RWPE2 (cell line): ENCODE data around the gene CCDC201.

Experiments used
- ATAC-seq: fragments of 200-7000 bp; cut with Tn5 transposase; 3 replicates; pipeline ENCODE4 v1.9.1; 2021; ENCODE audit warnings: low read depth
- DNase-seq: peaks from one replicate; pipeline ENCODE4 v3.0.0-alpha.2; 2020; ENCODE audit warnings: low spot score
- H3K27ac ChIP-seq: fragments of 450-650 bp; 2 replicates; pipeline ENCODE4 v1.5.1; 2017; ENCODE audit warnings: mild to moderate bottlenecking; ENCODE audit not compliant: poor library complexity, severe bottlenecking
- H3K27me3 ChIP-seq: fragments of 250-450 bp; sonication (Bioruptor Pico); 2 replicates; pipeline ENCODE4 v1.5.1; 2021; ENCODE audit warnings: mild to moderate bottlenecking, moderate library complexity; ENCODE audit not compliant: insufficient read depth, poor library complexity, severe bottlenecking
- H3K36me3 ChIP-seq: fragments of 250-450 bp; sonication (Bioruptor Pico); 2 replicates; pipeline ENCODE4 v1.5.1; 2020; ENCODE audit warnings: low read depth, mild to moderate bottlenecking, moderate library complexity
- H3K4me1 ChIP-seq: fragments of 250-450 bp; sonication (Bioruptor Pico); 2 replicates; pipeline ENCODE4 v1.5.1; 2021; ENCODE audit warnings: mild to moderate bottlenecking, moderate library complexity; ENCODE audit not compliant: insufficient read depth, poor library complexity, severe bottlenecking
- H3K4me3 ChIP-seq: fragments of 250-450 bp; sonication (Bioruptor Pico); 2 replicates; pipeline ENCODE4 v1.5.1; 2021; ENCODE audit warnings: mild to moderate bottlenecking, moderate library complexity; ENCODE audit not compliant: severe bottlenecking
- H3K9me3 ChIP-seq: fragments of 250-450 bp; sonication (Bioruptor Pico); 2 replicates; pipeline ENCODE4 v1.5.1; 2021; ENCODE audit warnings: mild to moderate bottlenecking, moderate library complexity; ENCODE audit not compliant: severe bottlenecking
- TF ChIP-seq, protein P1 (sequence below): fragments of 450-650 bp; IDR thresholded peaks from one replicate; pipeline ENCODE4 v1.5.1; 2017; ENCODE audit warnings: mild to moderate bottlenecking, moderate library complexity; ENCODE audit not compliant: poor library complexity, severe bottlenecking

CCDC201 gene

GRCh38 chr7:45909561-45909960, 36.7 kb upstream of the CCDC201 start:
- no peaks in the 10 kb centered on the region for H3K4me1 ChIP-seq
- no peak for ATAC-seq
- TF ChIP-seq, protein P1, sequence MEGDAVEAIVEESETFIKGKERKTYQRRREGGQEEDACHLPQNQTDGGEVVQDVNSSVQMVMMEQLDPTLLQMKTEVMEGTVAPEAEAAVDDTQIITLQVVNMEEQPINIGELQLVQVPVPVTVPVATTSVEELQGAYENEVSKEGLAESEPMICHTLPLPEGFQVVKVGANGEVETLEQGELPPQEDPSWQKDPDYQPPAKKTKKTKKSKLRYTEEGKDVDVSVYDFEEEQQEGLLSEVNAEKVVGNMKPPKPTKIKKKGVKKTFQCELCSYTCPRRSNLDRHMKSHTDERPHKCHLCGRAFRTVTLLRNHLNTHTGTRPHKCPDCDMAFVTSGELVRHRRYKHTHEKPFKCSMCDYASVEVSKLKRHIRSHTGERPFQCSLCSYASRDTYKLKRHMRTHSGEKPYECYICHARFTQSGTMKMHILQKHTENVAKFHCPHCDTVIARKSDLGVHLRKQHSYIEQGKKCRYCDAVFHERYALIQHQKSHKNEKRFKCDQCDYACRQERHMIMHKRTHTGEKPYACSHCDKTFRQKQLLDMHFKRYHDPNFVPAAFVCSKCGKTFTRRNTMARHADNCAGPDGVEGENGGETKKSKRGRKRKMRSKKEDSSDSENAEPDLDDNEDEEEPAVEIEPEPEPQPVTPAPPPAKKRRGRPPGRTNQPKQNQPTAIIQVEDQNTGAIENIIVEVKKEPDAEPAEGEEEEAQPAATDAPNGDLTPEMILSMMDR = no peak

GRCh38 chr7:45902820-45903219, 29.9 kb upstream of the CCDC201 start:
- DNase-seq = no peak
- TF ChIP-seq, protein P1 = no peak
- no peaks in the 10 kb centered on the region for H3K27me3 ChIP-seq
- H3K36me3 ChIP-seq = no peaks in the 10 kb centered on the region
- no peak overlapping the region for H3K4me3 ChIP-seq
- H3K9me3 ChIP-seq = no peaks in the 10 kb centered on the region
- ATAC-seq = no peak
- H3K27ac ChIP-seq = no peak overlapping the region
- no peaks in the 10 kb centered on the region for H3K4me1 ChIP-seq

More at GRCh38 chr7:45909561-45909960, 36.7 kb upstream of the CCDC201 start:
- DNase-seq = no peak
- peaks cover 4% of the 10 kb centered on the region for H3K27me3 ChIP-seq
- H3K36me3 ChIP-seq = no peaks in the 10 kb centered on the region
- H3K27ac ChIP-seq = no peak overlapping the region
- H3K9me3 ChIP-seq = no peaks in the 10 kb centered on the region
- no peak overlapping the region for H3K4me3 ChIP-seq

- Histone ChIP-seq H3K27me3 (no peaks in the 10 kb centered on the region), H3K36me3 (no peaks in the 10 kb centered on the region), H3K27ac (no peak overlapping the region), H3K4me3 (no peak overlapping the region), H3K4me1 (no peaks in the 10 kb centered on the region), H3K9me3 (no peaks in the 10 kb centered on the region)
- DNase-seq (no peak), ATAC-seq (no peak)
- TF ChIP-seq, protein P1 = no peak
Measured at GRCh38 chr7:45901566-45901965, 28.7 kb upstream of the CCDC201 start.

- Histone ChIP-seq H3K27ac (no peak overlapping the region), H3K27me3 (no peaks in the 10 kb centered on the region), H3K4me1 (no peaks in the 10 kb centered on the region), H3K4me3 (no peak overlapping the region), H3K36me3 (no peaks in the 10 kb centered on the region), H3K9me3 (no peaks in the 10 kb centered on the region)
- TF ChIP-seq, protein P1 = no peak
- ATAC-seq = no peak
- DNase-seq = no peak
Measured at GRCh38 chr7:45898222-45898621, 25.3 kb upstream of the CCDC201 start.

- TF ChIP-seq, protein P1 = no peak
- ATAC-seq = peak; percentile 12; the same call in 1 of the 3 replicates
- no peak for DNase-seq
Measured at GRCh38 chr7:45897042-45897690, 24.3 kb upstream of the CCDC201 start.

More at GRCh38 chr7:45897042-45897690, 24.3 kb upstream of the CCDC201 start:
- Histone ChIP-seq H3K9me3 (no peaks in the 10 kb centered on the region), H3K27ac (no peak overlapping the region), H3K4me1 (no peaks in the 10 kb centered on the region), H3K4me3 (no peak overlapping the region), H3K36me3 (no peaks in the 10 kb centered on the region), H3K27me3 (no peaks in the 10 kb centered on the region)
